Mucosa of descending colon (tissue), 3 donors: ENCODE data around the gene IRF9. TPM values are rescaled to one million over a fixed set of nuclear protein-coding genes. Genes with fewer than 3 reads are reported as not detected.
A peak's percentile ranks its signal among the peaks of the same experiment; 100 is the strongest.

Experiments used
- ATAC-seq: fragments of 200-7000 bp; cut with Tn5 transposase; one replicate; pipeline ENCODE4 v1.9.1; 2020; ENCODE audit warnings: mild to moderate bottlenecking, moderate library complexity
- DNase-seq, 3 donors: peaks; one replicate each; pipeline ENCODE4 v3.0.0-alpha.2; 2020
- H3K36me3 ChIP-seq: fragments of 200-600 bp; one replicate; pipeline ENCODE4 v1.8.0; 2021; ENCODE audit warnings: low read depth, mild to moderate bottlenecking
- H3K4me1 ChIP-seq: fragments of 200-600 bp; one replicate; pipeline ENCODE4 v1.8.0; 2021; ENCODE audit warnings: low read depth, mild to moderate bottlenecking
- H3K4me3 ChIP-seq: fragments of 200-600 bp; one replicate; pipeline ENCODE4 v1.8.0; 2021; ENCODE audit warnings: mild to moderate bottlenecking
- H3K9me3 ChIP-seq: fragments of 200-600 bp; one replicate; pipeline ENCODE4 v1.8.0; 2021; ENCODE audit warnings: mild to moderate bottlenecking
- intact Hi-C, 2 donors: fragments of 100-400 bp; cut with DNase I in 1 of 2; cut with micrococcal nuclease in 1 of 2; formaldehyde crosslinking; loops; one replicate each; pipeline versions ENCODE4 v1.11.0 to v1.11.1; 2022; cut with DNase I, micrococcal nuclease
- total RNA-seq, 3 donors: library from RNA; stranded (reverse); fragmentation: NEBNext Ultra II Directional in 2 of 3; extraction: Animal tissue kit (Norgen Biotek cat#: 25700) in 2 of 3; gene quantifications; one replicate each; pipeline versions ENCODE4 v1.2.1 to v1.2.4, GENCODE V29; 2021 to 2023
- TF ChIP-seq, protein P1 (sequence below): fragments of 200-600 bp; IDR thresholded peaks from one replicate; pipeline ENCODE4 v1.8.0; 2022; ENCODE audit warnings: antibody characterized with exemption, mild to moderate bottlenecking
- donor health status: DM: no; HTN: no; CAD: no; lungs with moderate emphysema.
- donor health status: DM: no; HTN: no; CAD: no.
- donor health status: DM: no; HTN: yes; CAD: no.

Gene IRF9
- total RNA-seq, 3 donors from 2014 or later: 78.7 to 119 (median 103) TPM

DNA sequence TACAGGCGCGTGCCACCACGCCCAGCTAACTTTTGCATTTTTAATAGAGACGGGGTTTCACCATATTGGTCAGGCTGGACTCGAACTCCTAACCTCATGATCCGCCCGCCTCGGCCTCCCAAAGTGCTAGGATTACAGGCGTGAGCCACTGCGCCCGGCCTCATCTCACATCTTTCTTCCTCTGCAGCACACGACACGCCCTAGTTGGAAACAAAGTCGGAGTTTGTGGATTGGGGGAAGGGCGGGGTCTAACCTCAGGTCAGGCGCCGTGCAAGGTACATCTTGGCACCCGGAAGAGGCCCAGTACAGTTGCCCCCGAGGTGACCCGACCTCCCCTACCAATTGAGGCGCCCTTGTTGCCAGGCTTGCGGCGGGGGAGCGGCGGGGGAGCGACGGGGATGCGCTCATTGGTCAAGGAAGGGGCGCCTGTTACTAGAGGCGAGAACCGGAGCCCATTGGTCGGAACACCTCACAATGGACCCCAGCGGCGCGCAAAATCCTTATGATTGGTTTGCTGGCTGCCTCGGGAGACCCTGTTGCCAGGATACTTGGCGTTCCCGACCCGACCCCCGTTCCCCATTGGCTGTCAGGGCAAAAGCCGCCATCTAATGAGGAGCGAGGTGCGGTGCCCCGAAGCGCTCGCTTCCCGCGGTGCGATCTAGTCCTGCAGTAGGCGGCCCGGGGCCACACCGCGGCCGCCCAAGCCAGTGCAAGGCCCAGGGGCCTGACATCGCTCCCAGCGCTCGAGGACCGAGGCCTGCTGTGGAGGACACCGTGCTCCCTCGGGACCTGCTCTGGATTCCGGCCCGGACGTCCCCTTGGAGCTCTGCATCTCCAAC, 10.6 kb downstream of the IRF9 start, which contains the start of gene REC8:
REC8 (plus strand) TSS at position 659 of the 839 bp plus-strand sequence. CDS start 473 bp downstream, outside the sequence.
- Histone ChIP-seq H3K36me3 (no peaks in the 10 kb centered on the region), H3K4me3 (no peak within 1 kb of the TSS), H3K9me3 (no peaks in the 10 kb centered on the region), H3K4me1 (no peaks in the 10 kb centered on the region)
- intact Hi-C loops: no loop called here
- peak; percentile 58 to 85 (median 68) for DNase-seq
- TF ChIP-seq, protein P1, sequence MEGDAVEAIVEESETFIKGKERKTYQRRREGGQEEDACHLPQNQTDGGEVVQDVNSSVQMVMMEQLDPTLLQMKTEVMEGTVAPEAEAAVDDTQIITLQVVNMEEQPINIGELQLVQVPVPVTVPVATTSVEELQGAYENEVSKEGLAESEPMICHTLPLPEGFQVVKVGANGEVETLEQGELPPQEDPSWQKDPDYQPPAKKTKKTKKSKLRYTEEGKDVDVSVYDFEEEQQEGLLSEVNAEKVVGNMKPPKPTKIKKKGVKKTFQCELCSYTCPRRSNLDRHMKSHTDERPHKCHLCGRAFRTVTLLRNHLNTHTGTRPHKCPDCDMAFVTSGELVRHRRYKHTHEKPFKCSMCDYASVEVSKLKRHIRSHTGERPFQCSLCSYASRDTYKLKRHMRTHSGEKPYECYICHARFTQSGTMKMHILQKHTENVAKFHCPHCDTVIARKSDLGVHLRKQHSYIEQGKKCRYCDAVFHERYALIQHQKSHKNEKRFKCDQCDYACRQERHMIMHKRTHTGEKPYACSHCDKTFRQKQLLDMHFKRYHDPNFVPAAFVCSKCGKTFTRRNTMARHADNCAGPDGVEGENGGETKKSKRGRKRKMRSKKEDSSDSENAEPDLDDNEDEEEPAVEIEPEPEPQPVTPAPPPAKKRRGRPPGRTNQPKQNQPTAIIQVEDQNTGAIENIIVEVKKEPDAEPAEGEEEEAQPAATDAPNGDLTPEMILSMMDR: no peak
- peak; percentile 72 for ATAC-seq

DNA sequence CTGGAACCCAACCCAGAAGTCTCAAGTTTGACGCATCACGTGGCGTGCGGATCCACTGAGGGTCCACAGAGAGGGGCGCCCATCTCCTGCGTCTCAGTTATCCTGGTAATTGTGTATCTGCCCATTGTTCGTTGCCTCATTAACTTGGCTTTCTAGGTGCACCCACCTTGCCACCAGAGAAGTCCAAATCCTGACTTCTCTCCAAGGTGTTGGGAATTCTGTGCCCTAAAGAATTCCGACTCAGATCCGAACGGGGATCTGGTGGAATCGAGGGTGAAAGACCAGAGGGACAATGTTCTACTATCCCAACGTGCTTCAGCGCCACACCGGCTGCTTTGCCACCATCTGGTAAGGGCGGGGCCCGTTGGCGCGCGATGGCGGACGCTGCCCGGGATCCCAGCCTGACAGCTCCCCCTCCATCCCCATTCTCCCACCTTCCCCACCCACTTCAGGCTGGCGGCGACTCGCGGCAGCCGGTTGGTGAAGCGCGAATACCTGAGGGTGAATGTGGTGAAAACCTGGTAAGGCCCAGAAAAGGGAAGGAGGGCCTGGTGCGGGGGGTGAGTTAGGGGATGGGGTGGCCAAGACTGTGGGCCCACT, 11.3 kb downstream of the IRF9 start:
- no peak for DNase-seq
- Histone ChIP-seq H3K4me3 (no peak overlapping the region), H3K4me1 (no peaks in the 10 kb centered on the region), H3K9me3 (no peaks in the 10 kb centered on the region), H3K36me3 (no peaks in the 10 kb centered on the region)
- TF ChIP-seq, protein P1: no peak
- intact Hi-C loops: no loop called here
- ATAC-seq: no peak

DNA sequence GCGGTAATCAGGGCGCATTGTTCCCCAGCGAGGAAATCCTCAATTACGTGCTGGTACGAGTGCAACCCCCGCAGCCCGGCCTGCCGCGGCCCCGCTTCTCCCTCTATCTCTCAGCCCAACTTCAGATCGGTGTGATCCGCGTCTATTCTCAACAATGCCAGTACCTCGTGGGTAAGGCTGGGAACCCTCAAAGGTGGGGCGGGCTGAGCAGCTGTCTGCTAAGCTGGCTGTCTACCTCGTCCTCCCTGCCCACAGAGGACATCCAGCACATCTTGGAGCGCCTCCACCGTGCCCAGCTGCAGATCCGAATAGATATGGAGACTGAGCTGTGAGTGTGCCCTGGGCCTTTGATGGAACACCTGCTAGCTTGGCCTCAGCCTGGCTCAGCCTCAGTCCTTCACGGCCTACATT, 11.8 kb downstream of the IRF9 start:
- ATAC-seq (no peak), DNase-seq (no peak)
- intact Hi-C loops: no loop called here
- Histone ChIP-seq H3K4me3 (no peak overlapping the region), H3K4me1 (no peaks in the 10 kb centered on the region), H3K9me3 (no peaks in the 10 kb centered on the region), H3K36me3 (no peaks in the 10 kb centered on the region)
- TF ChIP-seq, protein P1: no peak

DNA sequence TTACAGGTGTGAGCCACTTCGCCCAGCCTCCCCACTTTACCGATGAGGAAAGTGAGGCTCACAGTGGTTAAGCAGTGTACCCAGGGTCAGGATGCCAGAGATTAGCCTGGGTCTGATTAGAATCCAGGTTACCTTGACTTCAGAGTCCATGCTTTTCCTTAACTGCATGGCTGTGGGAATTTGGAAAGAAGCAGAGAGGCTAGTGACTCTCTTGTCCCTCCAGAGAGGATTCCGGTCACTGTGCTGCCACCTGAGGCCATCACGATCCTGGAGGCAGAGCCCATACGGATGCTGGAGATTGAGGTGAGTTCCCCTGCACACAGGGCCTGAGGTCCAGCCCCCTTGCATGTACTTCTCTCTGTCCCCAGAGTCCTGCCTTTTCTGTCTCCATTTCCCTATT, 15.5 kb downstream of the IRF9 start:
- Histone ChIP-seq H3K9me3 (no peaks in the 10 kb centered on the region), H3K36me3 (no peaks in the 10 kb centered on the region), H3K4me3 (no peak overlapping the region), H3K4me1 (no peaks in the 10 kb centered on the region)
- DNase-seq (no peak), ATAC-seq (no peak)
- TF ChIP-seq, protein P1: no peak
- intact Hi-C loops: no loop called here

DNA sequence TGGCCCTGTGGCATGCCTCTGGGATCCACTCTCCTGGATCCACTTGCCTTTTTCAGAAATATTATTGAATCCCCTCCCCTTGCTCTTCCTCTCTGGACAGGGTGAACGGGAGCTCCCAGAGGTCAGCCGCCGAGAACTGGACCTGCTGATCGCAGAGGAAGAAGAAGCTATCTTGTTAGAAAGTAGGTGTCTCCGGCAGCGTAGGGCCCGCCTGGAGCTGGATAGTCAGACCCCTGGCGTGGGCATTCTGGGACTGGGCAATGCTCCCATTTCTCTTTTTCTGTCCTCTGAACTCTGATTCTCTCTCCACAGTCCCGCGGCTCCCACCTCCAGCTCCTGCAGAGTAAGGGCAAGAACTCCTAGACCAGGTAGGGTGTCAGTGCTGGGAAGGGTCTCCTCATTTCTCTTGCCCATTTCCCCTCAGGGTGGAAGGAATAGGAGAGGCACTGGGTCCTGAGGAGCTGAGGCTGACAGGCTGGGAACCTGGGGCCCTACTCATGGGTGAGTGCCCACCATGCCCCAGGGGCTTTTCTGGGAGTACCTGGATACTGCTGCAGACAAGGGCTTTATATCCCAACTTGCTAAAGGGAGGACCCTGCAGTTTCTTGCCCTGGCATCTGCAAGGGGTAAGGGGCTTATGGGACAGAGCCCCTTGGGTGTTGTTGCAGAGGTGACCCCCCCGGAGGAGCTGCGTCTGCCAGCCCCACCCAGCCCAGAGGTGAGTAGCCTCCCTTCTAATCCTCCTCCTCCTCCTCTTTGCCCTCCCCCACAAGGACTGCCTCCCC, 16.2 kb downstream of the IRF9 start:
- H3K4me1 ChIP-seq: no peaks in the 10 kb centered on the region

More for the DNA sequence above, 16.2 kb downstream of the IRF9 start:
- intact Hi-C loops: no loop called here
- Histone ChIP-seq H3K9me3 (no peaks in the 10 kb centered on the region), H3K36me3 (no peaks in the 10 kb centered on the region), H3K4me3 (no peak overlapping the region)
- ATAC-seq (no peak), DNase-seq (no peak)
- TF ChIP-seq, protein P1: no peak
